ENCODE measurements around the gene BCL2L1. TPM values are rescaled to one million over a fixed set of nuclear protein-coding genes. Genes with fewer than 3 reads are reported as not detected.

Gene BCL2L1
- polyA plus RNA-seq, 1 of the 3 experiments (the other 2 are of a cell fraction) = 99.9 TPM

- no peak overlapping the region for H2AFZ ChIP-seq (ENCODE audit: low read depth)
- POLR2A ChIA-PET = interaction anchor here (1.4 kb wide), 1 partner anchor 12 kb away, joined by 3 read pairs; no protein-coding TSS in a partner anchor
- 53% methylated on average over 6 of the region's 6 CpGs for WGBS (ENCODE audit: low lambda C conversion rate)
- TF ChIP-seq MEF2A (IDR thresholded peaks at IDR 0.05; ENCODE audit: borderline replicate concordance, low read depth) (peak; percentile 44; the same call in 1 of the 2 replicates), GABPA (IDR thresholded peaks at IDR 0.05; ENCODE audit: low read depth) (no peak), NRF1 (IDR thresholded peaks at IDR 0.05; ENCODE audit: low read depth, low read length) (no peak), EZH2phosphoT487 (IDR thresholded peaks at IDR 0.05; ENCODE audit: borderline replicate concordance, low read depth) (no peak), ZBTB33 (IDR thresholded peaks at IDR 0.05; ENCODE audit: borderline replicate concordance, low read depth) (no peak), TCF12 (IDR thresholded peaks at IDR 0.05) (peak; percentile 81), RAD21 (IDR thresholded peaks at IDR 0.05; ENCODE audit: low read length) (no peak), GATA2 (CRISPR knock-in tag; IDR thresholded peaks at IDR 0.05) (no peak), ELF1 (IDR thresholded peaks at IDR 0.05) (peak; percentile 71; the same call in 1 of the 2 replicates), TAF1 (IDR thresholded peaks at IDR 0.05; ENCODE audit: borderline replicate concordance, low read depth, low read length) (no peak), NFIC (IDR thresholded peaks at IDR 0.05; ENCODE audit: borderline replicate concordance) (no peak), CTCF (IDR thresholded peaks at IDR 0.05) (no peak), FOXM1 (IDR thresholded peaks at IDR 0.05; ENCODE audit: low read depth) (no peak), SMC3 (IDR thresholded peaks at IDR 0.05; ENCODE audit: low read depth, low read length) (no peak), SIN3A (IDR thresholded peaks at IDR 0.05; ENCODE audit: borderline replicate concordance, low read depth, low read length) (peak; percentile 80; the same call in 1 of the 2 replicates), POLR2AphosphoS5 (IDR thresholded peaks at IDR 0.05; ENCODE audit: low read depth, low read length) (peak; percentile 43; the same call in 1 of the 2 replicates), RXRA (IDR thresholded peaks at IDR 0.05; ENCODE audit: borderline replicate concordance, low read depth) (peak; percentile 81; the same call in 1 of the 2 replicates)
- TF ChIP-seq, protein P1, sequence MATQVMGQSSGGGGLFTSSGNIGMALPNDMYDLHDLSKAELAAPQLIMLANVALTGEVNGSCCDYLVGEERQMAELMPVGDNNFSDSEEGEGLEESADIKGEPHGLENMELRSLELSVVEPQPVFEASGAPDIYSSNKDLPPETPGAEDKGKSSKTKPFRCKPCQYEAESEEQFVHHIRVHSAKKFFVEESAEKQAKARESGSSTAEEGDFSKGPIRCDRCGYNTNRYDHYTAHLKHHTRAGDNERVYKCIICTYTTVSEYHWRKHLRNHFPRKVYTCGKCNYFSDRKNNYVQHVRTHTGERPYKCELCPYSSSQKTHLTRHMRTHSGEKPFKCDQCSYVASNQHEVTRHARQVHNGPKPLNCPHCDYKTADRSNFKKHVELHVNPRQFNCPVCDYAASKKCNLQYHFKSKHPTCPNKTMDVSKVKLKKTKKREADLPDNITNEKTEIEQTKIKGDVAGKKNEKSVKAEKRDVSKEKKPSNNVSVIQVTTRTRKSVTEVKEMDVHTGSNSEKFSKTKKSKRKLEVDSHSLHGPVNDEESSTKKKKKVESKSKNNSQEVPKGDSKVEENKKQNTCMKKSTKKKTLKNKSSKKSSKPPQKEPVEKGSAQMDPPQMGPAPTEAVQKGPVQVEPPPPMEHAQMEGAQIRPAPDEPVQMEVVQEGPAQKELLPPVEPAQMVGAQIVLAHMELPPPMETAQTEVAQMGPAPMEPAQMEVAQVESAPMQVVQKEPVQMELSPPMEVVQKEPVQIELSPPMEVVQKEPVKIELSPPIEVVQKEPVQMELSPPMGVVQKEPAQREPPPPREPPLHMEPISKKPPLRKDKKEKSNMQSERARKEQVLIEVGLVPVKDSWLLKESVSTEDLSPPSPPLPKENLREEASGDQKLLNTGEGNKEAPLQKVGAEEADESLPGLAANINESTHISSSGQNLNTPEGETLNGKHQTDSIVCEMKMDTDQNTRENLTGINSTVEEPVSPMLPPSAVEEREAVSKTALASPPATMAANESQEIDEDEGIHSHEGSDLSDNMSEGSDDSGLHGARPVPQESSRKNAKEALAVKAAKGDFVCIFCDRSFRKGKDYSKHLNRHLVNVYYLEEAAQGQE (IDR thresholded peaks at IDR 0.05; ENCODE audit: low read depth, low read length) = peak; percentile 33; the same call in 1 of the 2 replicates
- TF ChIP-seq, protein P2, sequence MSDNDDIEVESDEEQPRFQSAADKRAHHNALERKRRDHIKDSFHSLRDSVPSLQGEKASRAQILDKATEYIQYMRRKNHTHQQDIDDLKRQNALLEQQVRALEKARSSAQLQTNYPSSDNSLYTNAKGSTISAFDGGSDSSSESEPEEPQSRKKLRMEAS (IDR thresholded peaks at IDR 0.05; ENCODE audit: low read depth) = peak; percentile 74; the same call in 1 of the 2 replicates
- TF ChIP-seq, protein P3, sequence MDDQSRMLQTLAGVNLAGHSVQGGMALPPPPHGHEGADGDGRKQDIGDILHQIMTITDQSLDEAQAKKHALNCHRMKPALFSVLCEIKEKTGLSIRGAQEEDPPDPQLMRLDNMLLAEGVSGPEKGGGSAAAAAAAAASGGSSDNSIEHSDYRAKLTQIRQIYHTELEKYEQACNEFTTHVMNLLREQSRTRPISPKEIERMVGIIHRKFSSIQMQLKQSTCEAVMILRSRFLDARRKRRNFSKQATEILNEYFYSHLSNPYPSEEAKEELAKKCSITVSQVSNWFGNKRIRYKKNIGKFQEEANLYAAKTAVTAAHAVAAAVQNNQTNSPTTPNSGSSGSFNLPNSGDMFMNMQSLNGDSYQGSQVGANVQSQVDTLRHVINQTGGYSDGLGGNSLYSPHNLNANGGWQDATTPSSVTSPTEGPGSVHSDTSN (IDR thresholded peaks at IDR 0.05) = peak; percentile 77
- TF ChIP-seq, protein P4, sequence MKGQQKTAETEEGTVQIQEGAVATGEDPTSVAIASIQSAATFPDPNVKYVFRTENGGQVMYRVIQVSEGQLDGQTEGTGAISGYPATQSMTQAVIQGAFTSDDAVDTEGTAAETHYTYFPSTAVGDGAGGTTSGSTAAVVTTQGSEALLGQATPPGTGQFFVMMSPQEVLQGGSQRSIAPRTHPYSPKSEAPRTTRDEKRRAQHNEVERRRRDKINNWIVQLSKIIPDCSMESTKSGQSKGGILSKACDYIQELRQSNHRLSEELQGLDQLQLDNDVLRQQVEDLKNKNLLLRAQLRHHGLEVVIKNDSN (IDR thresholded peaks at IDR 0.05; ENCODE audit: borderline replicate concordance, low read depth) = no peak
Observed at GRCh38 chr20:31698803-31699718, 23.6 kb downstream of the BCL2L1 start.

More at GRCh38 chr20:31698803-31699718, 23.6 kb downstream of the BCL2L1 start:
- Histone ChIP-seq H4K20me1 (ENCODE audit: insufficient read depth) (no peaks in the 10 kb centered on the region), H3K4me2 (peak overlapping the region; percentile 53; the same call in 1 of the 2 replicates), H3F3A (replicated peaks; ENCODE audit: insufficient read depth) (peaks cover 47% of the 10 kb centered on the region), H3K27ac (ENCODE audit: low read depth in 2 of 2, low read length in 1 of 2) (peak overlapping the region; percentile 85 to 92), H3K79me2 (ENCODE audit: insufficient read depth) (peaks cover 97% of the 10 kb centered on the region), H3K9ac (peak overlapping the region; percentile 48), H3K4me3 (ENCODE audit: low read depth in 2 of 2, low read length in 1 of 2) (no peak overlapping the region), H3K9me3 (no peaks in the 10 kb centered on the region), H3K27me3 (ENCODE audit: insufficient read depth) (no peaks in the 10 kb centered on the region), H3K9me2 (no peaks in the 10 kb centered on the region), H3K36me3 (replicated peaks in 1 of 2; ENCODE audit: control insufficient read depth in 1 of 2, insufficient read depth in 2 of 2, low read length in 1 of 2) (peaks cover 0 to 44% of the 10 kb centered on the region in 2 experiments), H3K4me1 (ENCODE audit: control insufficient read depth in 1 of 2, insufficient read depth in 2 of 2, low read depth in 1 of 2, low read length in 1 of 2) (peaks cover 3 to 42% of the 10 kb centered on the region in 2 experiments; a peak in 3 of 4 replicates)
- CTCF ChIA-PET = interaction anchor here (0.7 to 2.0 kb wide), 3 partner anchors 12 to 37 kb away, joined by 3 to 9 read pairs (median 3); no protein-coding TSS in a partner anchor
- no peak for DNase-seq

Measured in SK-N-SH (cell line).